ENCODE results near the gene IQCC.

GRCh38 chr1:32179193-32179442, 26.4 kb upstream of the IQCC start:
- TF ChIP-seq CTCF (IDR thresholded peaks at IDR 0.05; ENCODE audit: low read depth, low read length) (no peak), EZH2phosphoT487 (IDR thresholded peaks at IDR 0.05; ENCODE audit: low read depth) (no peak)
